ENCODE measurements around the gene PAWR. TPM values are rescaled to one million over a fixed set of nuclear protein-coding genes. Genes with fewer than 3 reads are reported as not detected.

Gene PAWR
- total and polyA plus RNA-seq, 2 of the 13 experiments (the other 11 are each of a cell fraction or from before 2014, with no cell fraction given) = 29.1 to 36.1 TPM

- TF ChIP-seq KLF9 (CRISPR knock-in tag; IDR thresholded peaks at IDR 0.05; ENCODE audit: low read depth) (no peak), PHF8 (CRISPR knock-in tag; IDR thresholded peaks at IDR 0.05) (no peak), MXD4 (CRISPR knock-in tag; IDR thresholded peaks at IDR 0.05) (no peak), ZNF776 (CRISPR knock-in tag; IDR thresholded peaks at IDR 0.05) (no peak), POGK (CRISPR knock-in tag; conservative IDR thresholded peaks at IDR 0.05) (0 out of 2 replicates have a peak, but pooled peaks have one; percentile 20), THAP8 (CRISPR knock-in tag; IDR thresholded peaks at IDR 0.05; ENCODE audit: borderline replicate concordance) (no peak), ZNF446 (CRISPR knock-in tag; IDR thresholded peaks at IDR 0.05) (no peak), MXD3 (CRISPR knock-in tag; IDR thresholded peaks at IDR 0.05) (no peak), KLF11 (CRISPR knock-in tag; IDR thresholded peaks at IDR 0.05) (no peak), FOXA3 (CRISPR knock-in tag; IDR thresholded peaks at IDR 0.05) (peak; percentile 91), TBP (CRISPR knock-in tag; IDR thresholded peaks at IDR 0.05) (no peak), POLR2G (IDR thresholded peaks at IDR 0.05; ENCODE audit: low read depth, low read length) (no peak), AFF4 (CRISPR knock-in tag; IDR thresholded peaks at IDR 0.05) (no peak), RBAK (CRISPR knock-in tag; IDR thresholded peaks at IDR 0.05) (no peak)
- TF ChIP-seq, protein P1, sequence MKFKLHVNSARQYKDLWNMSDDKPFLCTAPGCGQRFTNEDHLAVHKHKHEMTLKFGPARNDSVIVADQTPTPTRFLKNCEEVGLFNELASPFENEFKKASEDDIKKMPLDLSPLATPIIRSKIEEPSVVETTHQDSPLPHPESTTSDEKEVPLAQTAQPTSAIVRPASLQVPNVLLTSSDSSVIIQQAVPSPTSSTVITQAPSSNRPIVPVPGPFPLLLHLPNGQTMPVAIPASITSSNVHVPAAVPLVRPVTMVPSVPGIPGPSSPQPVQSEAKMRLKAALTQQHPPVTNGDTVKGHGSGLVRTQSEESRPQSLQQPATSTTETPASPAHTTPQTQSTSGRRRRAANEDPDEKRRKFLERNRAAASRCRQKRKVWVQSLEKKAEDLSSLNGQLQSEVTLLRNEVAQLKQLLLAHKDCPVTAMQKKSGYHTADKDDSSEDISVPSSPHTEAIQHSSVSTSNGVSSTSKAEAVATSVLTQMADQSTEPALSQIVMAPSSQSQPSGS (CRISPR knock-in tag; IDR thresholded peaks at IDR 0.05) = no peak
- TF ChIP-seq, protein P2, sequence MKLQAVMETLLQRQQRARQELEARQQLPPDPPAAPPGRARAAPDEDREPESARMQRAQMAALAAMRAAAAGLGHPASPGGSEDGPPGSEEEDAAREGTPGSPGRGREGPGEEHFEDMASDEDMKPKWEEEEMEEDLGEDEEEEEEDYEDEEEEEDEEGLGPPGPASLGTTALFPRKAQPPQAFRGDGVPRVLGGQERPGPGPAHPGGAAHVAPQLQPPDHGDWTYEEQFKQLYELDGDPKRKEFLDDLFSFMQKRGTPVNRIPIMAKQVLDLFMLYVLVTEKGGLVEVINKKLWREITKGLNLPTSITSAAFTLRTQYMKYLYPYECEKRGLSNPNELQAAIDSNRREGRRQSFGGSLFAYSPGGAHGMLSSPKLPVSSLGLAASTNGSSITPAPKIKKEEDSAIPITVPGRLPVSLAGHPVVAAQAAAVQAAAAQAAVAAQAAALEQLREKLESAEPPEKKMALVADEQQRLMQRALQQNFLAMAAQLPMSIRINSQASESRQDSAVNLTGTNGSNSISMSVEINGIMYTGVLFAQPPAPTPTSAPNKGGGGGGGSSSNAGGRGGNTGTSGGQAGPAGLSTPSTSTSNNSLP (IDR thresholded peaks at IDR 0.05; ENCODE audit: low read depth, low read length) = peak; percentile 84
Measured at GRCh38 chr12:79547735-79548609, 142.8 kb downstream of the PAWR start (continued).
